ENCODE results near the gene XXYLT1.
A peak's percentile ranks its signal among the peaks of the same experiment; 100 is the strongest.

XXYLT1 gene

GRCh38 chr3:195284842-195285241 lies 13.9 kb upstream of the XXYLT1 start:
- H3K36me3 ChIP-seq (ENCODE audit: control insufficient read depth in 1 of 2, insufficient read depth in 2 of 2, low read depth in 1 of 2, low read length in 2 of 2): peaks cover 12 to 75% of the 10 kb centered on the region in 2 experiments
- H3K4me2 ChIP-seq (ENCODE audit: low read length, poor library complexity, severe bottlenecking): no peak overlapping the region
- H2AK5ac ChIP-seq (ENCODE audit: low read length, severe bottlenecking): no peak overlapping the region
- no peak overlapping the region for H3K18ac ChIP-seq (ENCODE audit: low read depth in 1 of 2, low read length in 2 of 2)
- H3K27me3 ChIP-seq (ENCODE audit: control insufficient read depth in 1 of 2, insufficient read depth in 1 of 2, low read length in 2 of 2): no peaks in the 10 kb centered on the region
- no peak overlapping the region for H2BK12ac ChIP-seq (ENCODE audit: low read length in 2 of 2)
- H2BK15ac ChIP-seq (ENCODE audit: low read depth, poor library complexity, severe bottlenecking): no peak overlapping the region
- H3K23ac ChIP-seq (ENCODE audit: low read length in 2 of 2): no peak overlapping the region
- H3K27ac ChIP-seq (ENCODE audit: low read length, poor library complexity, severe bottlenecking): no peak overlapping the region
- no peak for DNase-seq
- no peak overlapping the region for H3K9ac ChIP-seq (ENCODE audit: low read length)
- H4K91ac ChIP-seq (ENCODE audit: low read length): no peak overlapping the region
- no peak overlapping the region for H4K8ac ChIP-seq (ENCODE audit: low read length)
- H3K4me1 ChIP-seq (ENCODE audit: control insufficient read depth, insufficient read depth, low read depth, low read length): no peaks in the 10 kb centered on the region
- no peak overlapping the region for H2BK120ac ChIP-seq (ENCODE audit: low read depth, low read length)
- H3K14ac ChIP-seq (ENCODE audit: low read length in 2 of 2): no peak overlapping the region
- peaks cover 5% of the 10 kb centered on the region for H3K79me1 ChIP-seq (replicated peaks; ENCODE audit: low read length, poor library complexity, severe bottlenecking)
- no peak overlapping the region for H3K4ac ChIP-seq (ENCODE audit: low read depth in 1 of 2, low read length in 2 of 2)
- H2BK5ac ChIP-seq (ENCODE audit: low read depth, low read length, poor library complexity, severe bottlenecking): no peak overlapping the region
- 98% methylated on average over 3 of the region's 3 CpGs for WGBS
- no peak overlapping the region for H3K4me3 ChIP-seq (ENCODE audit: insufficient read depth in 1 of 2, low read depth in 1 of 2, low read length in 2 of 2)
- H2AFZ ChIP-seq (ENCODE audit: low read depth, low read length): no peak overlapping the region
- H3K9me3 ChIP-seq (ENCODE audit: control insufficient read depth, low read length): no peaks in the 10 kb centered on the region

GRCh38 chr3:195282961-195283360 lies 12.0 kb upstream of the XXYLT1 start:
- Histone ChIP-seq H3K9me3 (ENCODE audit: control insufficient read depth, low read length) (no peaks in the 10 kb centered on the region), H3K4ac (ENCODE audit: low read depth in 1 of 2, low read length in 2 of 2) (no peak overlapping the region), H2BK12ac (ENCODE audit: low read length in 2 of 2) (no peak overlapping the region), H2AFZ (ENCODE audit: low read depth, low read length) (no peak overlapping the region), H3K14ac (ENCODE audit: low read length in 2 of 2) (no peak overlapping the region), H3K23ac (ENCODE audit: low read length in 2 of 2) (no peak overlapping the region), H2BK5ac (ENCODE audit: low read depth, low read length, poor library complexity, severe bottlenecking) (no peak overlapping the region), H3K36me3 (ENCODE audit: control insufficient read depth in 1 of 2, insufficient read depth in 2 of 2, low read depth in 1 of 2, low read length in 2 of 2) (peaks cover 7 to 67% of the 10 kb centered on the region in 2 experiments), H3K27ac (ENCODE audit: low read length, poor library complexity, severe bottlenecking) (no peak overlapping the region), H2AK5ac (ENCODE audit: low read length, severe bottlenecking) (no peak overlapping the region), H3K79me1 (replicated peaks; ENCODE audit: low read length, poor library complexity, severe bottlenecking) (peaks cover 5% of the 10 kb centered on the region), H4K8ac (ENCODE audit: low read length) (no peak overlapping the region), H3K9ac (ENCODE audit: low read length) (no peak overlapping the region), H2BK120ac (ENCODE audit: low read depth, low read length) (no peak overlapping the region), H3K18ac (ENCODE audit: low read depth in 1 of 2, low read length in 2 of 2) (no peak overlapping the region), H2BK15ac (ENCODE audit: low read depth, poor library complexity, severe bottlenecking) (no peak overlapping the region), H3K4me3 (ENCODE audit: insufficient read depth in 1 of 2, low read depth in 1 of 2, low read length in 2 of 2) (no peak overlapping the region), H3K27me3 (ENCODE audit: control insufficient read depth in 1 of 2, insufficient read depth in 1 of 2, low read length in 2 of 2) (no peaks in the 10 kb centered on the region), H4K91ac (ENCODE audit: low read length) (no peak overlapping the region), H3K4me2 (ENCODE audit: low read length, poor library complexity, severe bottlenecking) (no peak overlapping the region), H3K4me1 (ENCODE audit: control insufficient read depth, insufficient read depth, low read depth, low read length) (no peaks in the 10 kb centered on the region)
- DNase-seq: no peak
- 95% methylated on average over 8 of the region's 8 CpGs for WGBS

- Histone ChIP-seq H3K4me1 (ENCODE audit: control insufficient read depth, insufficient read depth, low read depth, low read length) (peaks cover 6% of the 10 kb centered on the region), H3K27ac (ENCODE audit: low read length, poor library complexity, severe bottlenecking) (no peak overlapping the region), H2BK5ac (ENCODE audit: low read depth, low read length, poor library complexity, severe bottlenecking) (no peak overlapping the region), H4K91ac (ENCODE audit: low read length) (no peak overlapping the region), H3K9me3 (ENCODE audit: control insufficient read depth, low read length) (no peaks in the 10 kb centered on the region), H3K4me2 (ENCODE audit: low read length, poor library complexity, severe bottlenecking) (no peak overlapping the region), H3K36me3 (ENCODE audit: control insufficient read depth in 1 of 2, insufficient read depth in 2 of 2, low read depth in 1 of 2, low read length in 2 of 2) (peaks cover 0 to 42% of the 10 kb centered on the region in 2 experiments), H3K79me1 (replicated peaks; ENCODE audit: low read length, poor library complexity, severe bottlenecking) (peaks cover 3% of the 10 kb centered on the region), H3K4ac (ENCODE audit: low read depth in 1 of 2, low read length in 2 of 2) (no peak overlapping the region), H2AFZ (ENCODE audit: low read depth, low read length) (no peak overlapping the region), H3K27me3 (ENCODE audit: control insufficient read depth in 1 of 2, insufficient read depth in 1 of 2, low read length in 2 of 2) (no peaks in the 10 kb centered on the region), H3K23ac (ENCODE audit: low read length in 2 of 2) (no peak overlapping the region), H3K14ac (ENCODE audit: low read length in 2 of 2) (no peak overlapping the region), H4K8ac (ENCODE audit: low read length) (no peak overlapping the region), H2BK12ac (ENCODE audit: low read length in 2 of 2) (no peak overlapping the region), H3K9ac (ENCODE audit: low read length) (no peak overlapping the region), H3K18ac (ENCODE audit: low read depth in 1 of 2, low read length in 2 of 2) (no peak overlapping the region), H2BK15ac (ENCODE audit: low read depth, poor library complexity, severe bottlenecking) (no peak overlapping the region), H2BK120ac (ENCODE audit: low read depth, low read length) (no peak overlapping the region), H2AK5ac (ENCODE audit: low read length, severe bottlenecking) (no peak overlapping the region), H3K4me3 (ENCODE audit: insufficient read depth in 1 of 2, low read depth in 1 of 2, low read length in 2 of 2) (no peak overlapping the region)
- WGBS: no CpG with 5 or more reads among the region's 1 CpG
- no peak for DNase-seq
These were observed 3.5 kb upstream of the XXYLT1 start for GRCh38 chr3:195274259-195274966.

GRCh38 chr3:195271410-195272243 lies 668 bp upstream of the XXYLT1 start:
- H3K27ac ChIP-seq (ENCODE audit: low read length, poor library complexity, severe bottlenecking): peak overlapping the region; percentile 93
- H3K27me3 ChIP-seq (ENCODE audit: control insufficient read depth in 1 of 2, insufficient read depth in 1 of 2, low read length in 2 of 2): no peaks in the 10 kb centered on the region
- peak overlapping the region; percentile 93 for H3K9ac ChIP-seq (ENCODE audit: low read length)
- H3K18ac ChIP-seq (ENCODE audit: low read depth in 1 of 2, low read length in 2 of 2): peak overlapping the region; percentile 50 to 81
- H3K23ac ChIP-seq (ENCODE audit: low read length in 2 of 2): peak overlapping the region in 1 of 2 experiments; percentile 9
- H3K79me1 ChIP-seq (replicated peaks; ENCODE audit: low read length, poor library complexity, severe bottlenecking): peaks cover 18% of the 10 kb centered on the region
- H2BK15ac ChIP-seq (ENCODE audit: low read depth, poor library complexity, severe bottlenecking): no peak overlapping the region
- peak overlapping the region in 1 of 2 experiments; percentile 87 for H3K4ac ChIP-seq (ENCODE audit: low read depth in 1 of 2, low read length in 2 of 2)
- DNase-seq: peak; percentile 90
- H2AFZ ChIP-seq (ENCODE audit: low read depth, low read length): peak overlapping the region; percentile 72
- peaks cover 9% of the 10 kb centered on the region for H3K4me1 ChIP-seq (ENCODE audit: control insufficient read depth, insufficient read depth, low read depth, low read length)
- no peaks in the 10 kb centered on the region for H3K9me3 ChIP-seq (ENCODE audit: control insufficient read depth, low read length)
- peak overlapping the region; percentile 92 to 96 for H3K4me3 ChIP-seq (ENCODE audit: insufficient read depth in 1 of 2, low read depth in 1 of 2, low read length in 2 of 2)
- H3K36me3 ChIP-seq (ENCODE audit: control insufficient read depth in 1 of 2, insufficient read depth in 2 of 2, low read depth in 1 of 2, low read length in 2 of 2): peaks cover 0 to 28% of the 10 kb centered on the region in 2 experiments
- no peak overlapping the region for H2BK5ac ChIP-seq (ENCODE audit: low read depth, low read length, poor library complexity, severe bottlenecking)
- H2BK120ac ChIP-seq (ENCODE audit: low read depth, low read length): peak overlapping the region; percentile 27
- no peak overlapping the region for H4K91ac ChIP-seq (ENCODE audit: low read length)
- H2BK12ac ChIP-seq (ENCODE audit: low read length in 2 of 2): peak overlapping the region in 1 of 2 experiments; percentile 29
- peak overlapping the region; percentile 81 for H3K4me2 ChIP-seq (ENCODE audit: low read length, poor library complexity, severe bottlenecking)
- H3K14ac ChIP-seq (ENCODE audit: low read length in 2 of 2): no peak overlapping the region
- H4K8ac ChIP-seq (ENCODE audit: low read length): peak overlapping the region; percentile 89
- H2AK5ac ChIP-seq (ENCODE audit: low read length, severe bottlenecking): no peak overlapping the region
- WGBS: 1% methylated on average over 27 of the region's 30 CpGs
